Liver (tissue), 9 donors: ENCODE results near the gene VCP. TPM values are rescaled to one million over a fixed set of nuclear protein-coding genes. Genes with fewer than 3 reads are reported as not detected.

Experiments
- DNase-seq: peaks from one replicate; pipeline ENCODE4 v3.0.0-alpha.2; 2017; ENCODE audit warnings: low spot score
- H3K27ac ChIP-seq, 2 donors: one replicate each; pipeline ENCODE4 v1.7.0; 2013; ENCODE audit warnings: inconsistent platforms in 2 of 2, low read length in 2 of 2, control low read depth in 1 of 2, low read depth in 1 of 2, mild to moderate bottlenecking in 1 of 2
- H3K27me3 ChIP-seq, 4 donors: one replicate each; pipeline versions ENCODE4 v1.6.1 to v1.7.0; 2013; ENCODE audit warnings: low read length in 3 of 4, inconsistent platforms in 1 of 4, mild to moderate bottlenecking in 1 of 4, moderate library complexity in 1 of 4; ENCODE audit not compliant: control insufficient read depth in 4 of 4, insufficient read depth in 4 of 4
- H3K36me3 ChIP-seq, 4 donors: one replicate each; pipeline versions ENCODE4 v1.6.1 to v1.7.0; 2013; ENCODE audit warnings: low read length in 3 of 4, mild to moderate bottlenecking in 3 of 4, low read depth in 1 of 4, moderate library complexity in 1 of 4; ENCODE audit not compliant: control insufficient read depth in 4 of 4, insufficient read depth in 3 of 4
- H3K4me1 ChIP-seq, 4 donors: one replicate each; pipeline versions ENCODE4 v1.6.1 to v1.7.0; 2013; ENCODE audit warnings: low read length in 3 of 4, mild to moderate bottlenecking in 3 of 4, moderate library complexity in 1 of 4; ENCODE audit not compliant: control insufficient read depth in 4 of 4, insufficient read depth in 4 of 4
- H3K4me3 ChIP-seq, 3 donors: one replicate each; pipeline versions ENCODE4 v1.6.1 to v1.7.0; 2013; ENCODE audit warnings: low read length in 3 of 3, control low read depth in 1 of 3, low read depth in 1 of 3, mild to moderate bottlenecking in 1 of 3
- H3K9ac ChIP-seq, 2 donors: one replicate each; pipeline ENCODE4 v1.7.0; 2013; ENCODE audit warnings: low read length in 2 of 2, mild to moderate bottlenecking in 2 of 2, moderate library complexity in 2 of 2, control low read depth in 1 of 2, low read depth in 1 of 2
- H3K9me3 ChIP-seq, 4 donors: one replicate each; pipeline versions ENCODE4 v1.6.1 to v1.7.0; 2013; ENCODE audit warnings: low read length in 3 of 4; ENCODE audit not compliant: control insufficient read depth in 4 of 4
- ATF3 ChIP-seq: IDR thresholded peaks from 2 replicates; pipeline ENCODE4 v1.6.1; 2016; ENCODE audit warnings: antibody characterized with exemption
- CTCF ChIP-seq: fragments of 150-350 bp; IDR thresholded peaks from 2 replicates; pipeline ENCODE4 v1.5.1; 2017; ENCODE audit warnings: improper control_type of control experiment, low read depth, low read length; ENCODE audit not compliant: missing input control
- EGR1 ChIP-seq, 2 donors: IDR thresholded peaks; 2 replicates each; pipeline ENCODE4 v1.6.1; 2016 to 2018; ENCODE audit warnings: antibody characterized with exemption in 2 of 2, low read depth in 2 of 2
- FOXA1 ChIP-seq: IDR thresholded peaks from 2 replicates; pipeline ENCODE4 v1.6.1; 2016; ENCODE audit warnings: antibody characterized with exemption
- FOXA2 ChIP-seq: IDR thresholded peaks from 2 replicates; pipeline ENCODE4 v1.6.1; 2016; ENCODE audit warnings: antibody characterized with exemption
- GABPA ChIP-seq, 2 donors: IDR thresholded peaks in 1 of 2; conservative IDR thresholded peaks in 1 of 2; 2 replicates each; pipeline ENCODE4 v1.6.1; 2016; ENCODE audit warnings: antibody characterized with exemption in 2 of 2, mild to moderate bottlenecking in 1 of 2, moderate library complexity in 1 of 2
- HNF4A ChIP-seq, 2 donors: conservative IDR thresholded peaks; 2 replicates each; pipeline ENCODE4 v1.6.1; 2016; ENCODE audit warnings: antibody characterized with exemption in 2 of 2, mild to moderate bottlenecking in 2 of 2
- HNF4G ChIP-seq: IDR thresholded peaks from 2 replicates; pipeline ENCODE4 v1.6.1; 2016; ENCODE audit warnings: antibody characterized with exemption
- JUND ChIP-seq, 2 donors: IDR thresholded peaks; 2 replicates each; pipeline ENCODE4 v1.6.1; 2016; ENCODE audit warnings: antibody characterized with exemption in 2 of 2
- MAX ChIP-seq: IDR thresholded peaks from 2 replicates; pipeline ENCODE4 v1.6.1; 2016; ENCODE audit warnings: antibody characterized with exemption
- NR2F2 ChIP-seq: IDR thresholded peaks from 2 replicates; pipeline ENCODE4 v1.6.1; 2016; ENCODE audit warnings: antibody characterized with exemption
- RAD21 ChIP-seq, 2 donors: IDR thresholded peaks; 2 replicates each; pipeline ENCODE4 v1.6.1; 2016; ENCODE audit warnings: antibody characterized with exemption in 2 of 2, mild to moderate bottlenecking in 2 of 2
- REST ChIP-seq: IDR thresholded peaks from 2 replicates; pipeline ENCODE4 v1.6.1; 2016; ENCODE audit warnings: antibody characterized with exemption, mild to moderate bottlenecking
- RXRA ChIP-seq, 2 donors: IDR thresholded peaks; 2 replicates each; pipeline ENCODE4 v1.6.1; 2017 to 2018; ENCODE audit warnings: antibody characterized with exemption in 2 of 2, mild to moderate bottlenecking in 1 of 2
- SP1 ChIP-seq: IDR thresholded peaks from 2 replicates; pipeline ENCODE4 v1.6.1; 2018; ENCODE audit warnings: antibody characterized with exemption, mild to moderate bottlenecking
- TAF1 ChIP-seq: conservative IDR thresholded peaks from 2 replicates; pipeline ENCODE4 v1.6.1; 2016; ENCODE audit warnings: antibody characterized with exemption, mild to moderate bottlenecking
- YY1 ChIP-seq: IDR thresholded peaks from 2 replicates; pipeline ENCODE4 v1.6.1; 2016; ENCODE audit warnings: antibody characterized with exemption, mild to moderate bottlenecking
- ZBTB33 ChIP-seq: IDR thresholded peaks from 2 replicates; pipeline ENCODE4 v1.6.1; 2016; ENCODE audit warnings: antibody characterized with exemption
- WGBS: extraction: QIAGEN DNeasy Blood & Tissue Kit; methylation state at CpG from one replicate; pipeline ENCODE4 v1.1.7; 2013; 5-methylcytosine and 5-hydroxymethylcytosine counted together
- polyA plus RNA-seq, 2 donors: library from polyadenylated mRNA; stranded (reverse) in 1 of 2; unstranded in 1 of 2; fragments of 200-250 nt in 1 of 2; fragments of >200 nt in 1 of 2; fragmentation: Nextera tagmentation in 1 of 2; extraction: Ambion mirVana in 1 of 2; gene quantifications; one replicate each; pipeline versions ENCODE4 v1.2.1 to v1.2.3, GENCODE V29; 2013 to 2015
- total RNA-seq, 2 donors: library from RNA; depleted of rRNA; stranded (reverse); fragments of >200 nt; gene quantifications; one replicate each; pipeline ENCODE4 v1.2.3, GENCODE V29; 2014
- donor health status: healthy.
- donor health status: healthy.
- donor health status: healthy.
- donor health status: healthy.
- donor health status: healthy.

VCP gene
- total and polyA plus RNA-seq, 4 donors: 57.6 to 248 (median 153) TPM

GRCh38 chr9:35102465-35102768 lies 30.0 kb upstream of the VCP start:
- Histone ChIP-seq H3K4me1 (peaks cover 0 to 23% (median 18%) of the 10 kb centered on the region in 4 donors), H3K4me3 (peak overlapping the region; percentile 48 to 96 (median 87)), H3K9ac (peak overlapping the region; percentile 86 to 90), H3K27ac (peak overlapping the region; percentile 79 to 81), H3K36me3 (peaks cover 13 to 44% (median 23%) of the 10 kb centered on the region in 4 donors), H3K27me3 (no peaks in the 10 kb centered on the region), H3K9me3 (no peaks in the 10 kb centered on the region)
- TF ChIP-seq HNF4G: no peak
- TF ChIP-seq CTCF: no peak
- TF ChIP-seq ZBTB33: no peak
- no peak for TF ChIP-seq FOXA2
- TF ChIP-seq EGR1 (IDR thresholded peaks at IDR 0.05; ENCODE audit: low read depth in 2 of 2): no peak
- TF ChIP-seq RXRA (IDR thresholded peaks at IDR 0.05): no peak
- no peak for TF ChIP-seq ATF3
- no peak for TF ChIP-seq GABPA (IDR thresholded peaks at IDR 0.05 in 1 of 2, conservative IDR thresholded peaks at IDR 0.05 in 1 of 2)
- no peak for TF ChIP-seq RAD21 (IDR thresholded peaks at IDR 0.05)
- TF ChIP-seq SP1: no peak
- no peak for TF ChIP-seq HNF4A (conservative IDR thresholded peaks at IDR 0.05)
- peak; percentile 49 for DNase-seq
- WGBS: 1% methylated on average over 10 of the region's 10 CpGs

- H3K9ac ChIP-seq: no peak overlapping the region
- H3K27me3 ChIP-seq: no peaks in the 10 kb centered on the region
- WGBS: 90% methylated on average over 3 of the region's 3 CpGs
- no peak for DNase-seq
- no peak for TF ChIP-seq YY1
- no peak for TF ChIP-seq RAD21 (IDR thresholded peaks at IDR 0.05)
- no peak for TF ChIP-seq EGR1 (IDR thresholded peaks at IDR 0.05; ENCODE audit: low read depth in 2 of 2)
- TF ChIP-seq FOXA2: no peak
- no peak for TF ChIP-seq ATF3
- TF ChIP-seq NR2F2: no peak
- no peak for TF ChIP-seq SP1
- no peak for TF ChIP-seq RXRA (IDR thresholded peaks at IDR 0.05)
- no peak for TF ChIP-seq MAX
- no peak for TF ChIP-seq TAF1
- TF ChIP-seq CTCF: no peak
- TF ChIP-seq HNF4A (conservative IDR thresholded peaks at IDR 0.05): no peak
- no peak for TF ChIP-seq GABPA (IDR thresholded peaks at IDR 0.05 in 1 of 2, conservative IDR thresholded peaks at IDR 0.05 in 1 of 2)
- no peak for TF ChIP-seq REST
- no peak for TF ChIP-seq FOXA1
- TF ChIP-seq JUND (IDR thresholded peaks at IDR 0.05): no peak
- no peak for TF ChIP-seq HNF4G
- no peak overlapping the region for H3K4me3 ChIP-seq
- peaks cover 4 to 30% (median 19%) of the 10 kb centered on the region in 4 donors for H3K4me1 ChIP-seq
- no peak overlapping the region for H3K27ac ChIP-seq
- H3K36me3 ChIP-seq: peaks cover 9 to 36% (median 17%) of the 10 kb centered on the region in 4 donors
- no peaks in the 10 kb centered on the region for H3K9me3 ChIP-seq
Observed at GRCh38 chr9:35097573-35097972, 25.1 kb upstream of the VCP start.
